Transverse colon (tissue), 4 donors: Measurements from ENCODE around the gene PDHA1.

Experiments
- POLR2AphosphoS5 ChIP-seq, 3 donors: sonication (generic); formaldehyde crosslinking; IDR thresholded peaks; one replicate each; pipeline ENCODE4 v1.6.1; 2016; ENCODE audit warnings: antibody characterized with exemption in 3 of 3
- TF ChIP-seq, protein P1 (sequence below), 5 experiments: fragments of 200-600 bp in 3 of 5; fragments of 450-650 bp in 2 of 5; sonication (generic) in 3 of 5; IDR thresholded peaks; 1 replicate in 2 of 5; 2 replicates in 3 of 5; pipeline ENCODE4 v1.5.1; 2016 to 2017; ENCODE audit warnings: antibody characterized with exemption in 5 of 5, inconsistent platforms in 3 of 5, mild to moderate bottlenecking in 2 of 5, moderate library complexity in 1 of 5

DNA sequence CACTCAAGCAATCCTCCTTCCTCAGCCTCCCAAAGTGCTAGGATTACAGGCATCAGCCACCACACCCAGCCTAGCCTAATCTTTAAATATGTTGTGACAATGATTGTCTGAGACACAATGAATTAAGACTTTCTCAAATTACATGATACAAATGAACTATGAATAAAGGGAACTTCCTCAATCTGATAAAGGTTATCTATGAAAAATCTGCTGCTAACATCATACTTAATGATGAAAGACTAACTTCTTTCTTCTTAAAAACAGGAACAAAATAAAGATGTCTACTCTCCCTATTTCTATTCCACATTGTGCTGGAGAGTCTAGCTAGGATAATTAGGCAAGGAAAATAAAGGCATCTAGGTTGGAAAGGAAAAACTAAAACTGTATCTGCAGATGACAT, 60.0 kb downstream of the PDHA1 start:
- TF ChIP-seq POLR2AphosphoS5 (IDR thresholded peaks at IDR 0.05): no peak
- TF ChIP-seq, protein P1, sequence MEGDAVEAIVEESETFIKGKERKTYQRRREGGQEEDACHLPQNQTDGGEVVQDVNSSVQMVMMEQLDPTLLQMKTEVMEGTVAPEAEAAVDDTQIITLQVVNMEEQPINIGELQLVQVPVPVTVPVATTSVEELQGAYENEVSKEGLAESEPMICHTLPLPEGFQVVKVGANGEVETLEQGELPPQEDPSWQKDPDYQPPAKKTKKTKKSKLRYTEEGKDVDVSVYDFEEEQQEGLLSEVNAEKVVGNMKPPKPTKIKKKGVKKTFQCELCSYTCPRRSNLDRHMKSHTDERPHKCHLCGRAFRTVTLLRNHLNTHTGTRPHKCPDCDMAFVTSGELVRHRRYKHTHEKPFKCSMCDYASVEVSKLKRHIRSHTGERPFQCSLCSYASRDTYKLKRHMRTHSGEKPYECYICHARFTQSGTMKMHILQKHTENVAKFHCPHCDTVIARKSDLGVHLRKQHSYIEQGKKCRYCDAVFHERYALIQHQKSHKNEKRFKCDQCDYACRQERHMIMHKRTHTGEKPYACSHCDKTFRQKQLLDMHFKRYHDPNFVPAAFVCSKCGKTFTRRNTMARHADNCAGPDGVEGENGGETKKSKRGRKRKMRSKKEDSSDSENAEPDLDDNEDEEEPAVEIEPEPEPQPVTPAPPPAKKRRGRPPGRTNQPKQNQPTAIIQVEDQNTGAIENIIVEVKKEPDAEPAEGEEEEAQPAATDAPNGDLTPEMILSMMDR (IDR thresholded peaks at IDR 0.05): no peak
